Right lobe of liver (tissue), 6 donors: ENCODE results near the gene COL24A1. TPM values are rescaled to one million over a fixed set of nuclear protein-coding genes. Genes with fewer than 3 reads are reported as not detected.
A peak's percentile ranks its signal among the peaks of the same experiment; 100 is the strongest.

Experiments
- ATAC-seq, 4 donors: fragments of 200-7000 bp; cut with Tn5 transposase; one replicate each; pipeline ENCODE4 v1.9.1; 2020; ENCODE audit warnings: mild to moderate bottlenecking in 4 of 4, moderate library complexity in 4 of 4
- DNase-seq, 3 donors: peaks; one replicate each; pipeline ENCODE4 v3.0.0-alpha.2; 2020
- H3K27ac ChIP-seq, 3 donors: fragments of 200-600 bp; one replicate each; pipeline ENCODE4 v1.8.0; 2022
- H3K27me3 ChIP-seq, 2 donors: fragments of 200-600 bp; one replicate each; pipeline ENCODE4 v1.8.0; 2022
- H3K36me3 ChIP-seq, 4 donors: fragments of 200-600 bp; sonication (generic) in 1 of 4; one replicate each; pipeline versions ENCODE4 v1.5.1 to v1.8.0; 2017 to 2022; ENCODE audit warnings: control low read depth in 1 of 4
- H3K4me1 ChIP-seq, 4 donors: fragments of 200-600 bp; sonication (generic) in 1 of 4; one replicate each; pipeline versions ENCODE4 v1.5.1 to v1.8.0; 2017 to 2022; ENCODE audit warnings: control low read depth in 1 of 4
- H3K4me3 ChIP-seq, 3 donors: fragments of 200-600 bp; one replicate each; pipeline ENCODE4 v1.8.0; 2022
- H3K9me3 ChIP-seq, 4 donors: fragments of 200-600 bp; sonication (generic) in 1 of 4; one replicate each; pipeline versions ENCODE4 v1.5.1 to v1.8.0; 2017 to 2022; ENCODE audit warnings: control low read depth in 1 of 4
- CTCF ChIP-seq, 4 donors: fragments of 200-600 bp in 3 of 4; fragments of 450-650 bp in 1 of 4; IDR thresholded peaks; one replicate each; pipeline versions ENCODE4 v1.5.1 to v1.8.0; 2016 to 2022; ENCODE audit warnings: antibody characterized with exemption in 4 of 4, mild to moderate bottlenecking in 2 of 4
- POLR2A ChIP-seq: fragments of 450-650 bp; IDR thresholded peaks from one replicate; pipeline ENCODE4 v1.6.1; 2017; ENCODE audit warnings: antibody characterized with exemption, mild to moderate bottlenecking
- WGBS: methylation state at CpG from one replicate; pipeline ENCODE4 v1.1.6; 2018; ENCODE audit warnings: low coverage, low lambda C conversion rate; ENCODE audit not compliant: insufficient coverage; ENCODE audit errors: missing lambda C conversion rate; 5-methylcytosine and 5-hydroxymethylcytosine counted together
- intact Hi-C, 2 donors: fragments of 100-400 bp; cut with DNase I; formaldehyde crosslinking; loops; one replicate each; pipeline versions ENCODE4 v1.11.2 to v1.14.1; 2022
- total RNA-seq, 6 experiments: library from RNA; depleted of rRNA in 2 of 6; stranded (reverse); fragments of >200 nt in 2 of 6; fragmentation: NEBNext Ultra II Directional in 3 of 6; extraction: Animal tissue kit (Norgen Biotek cat#: 25700) in 3 of 6; gene quantifications; one replicate each; pipeline versions ENCODE4 v1.1.0 to v1.2.4, GENCODE V29; 2016 to 2023
- donor health status: DM: no; HTN: yes; CAD: no.
- donor health status: DM: no; HTN: no; CAD: no.
- donor health status: DM: no; HTN: no; CAD: no.
- donor health status: DM: no; HTN: yes; CAD: no.
- donor health status: DM: no; HTN: yes; CAD: no.

COL24A1 gene
- total RNA-seq, 6 experiments from 2014 or later: 0.05 to 0.07 TPM; not detected in 4

GRCh38 chr1:85940656-85941306 lies 215.8 kb downstream of the COL24A1 start:
- TF ChIP-seq POLR2A: no peak
- no peak for TF ChIP-seq CTCF (IDR thresholded peaks at IDR 0.05)
- Histone ChIP-seq H3K4me1 (peaks cover 0 to 4% (median 0%) of the 10 kb centered on the region in 4 donors), H3K9me3 (no peaks in the 10 kb centered on the region), H3K4me3 (no peak overlapping the region), H3K36me3 (no peaks in the 10 kb centered on the region), H3K27ac (no peak overlapping the region), H3K27me3 (no peaks in the 10 kb centered on the region)
- DNase-seq: no peak
- 23% methylated on average over 2 of the region's 2 CpGs for WGBS
- intact Hi-C loops: no loop called here
- no peak for ATAC-seq

DNA sequence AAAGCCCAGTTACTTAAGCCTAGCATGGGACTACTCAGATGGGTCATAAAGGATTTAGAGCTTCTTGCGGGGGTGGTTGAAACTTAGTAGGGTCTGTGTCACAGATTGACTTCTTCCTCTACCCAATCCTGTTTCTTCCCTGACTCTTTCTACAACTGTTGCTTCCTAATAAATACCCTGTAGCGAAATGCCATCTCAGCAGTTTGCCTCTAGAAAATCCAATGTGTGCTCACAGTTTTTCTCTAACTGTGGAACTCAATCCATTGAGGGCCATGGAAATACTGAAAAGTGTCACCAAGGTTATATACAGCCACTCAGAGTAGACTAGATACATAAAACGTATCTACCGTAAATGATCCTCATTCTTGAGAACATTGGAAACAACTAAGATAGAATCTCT lies 217.7 kb downstream of the COL24A1 start:
- Histone ChIP-seq H3K9me3 (no peaks in the 10 kb centered on the region), H3K4me3 (no peak overlapping the region), H3K4me1 (peaks cover 0 to 4% (median 0%) of the 10 kb centered on the region in 4 donors), H3K36me3 (no peaks in the 10 kb centered on the region), H3K27me3 (no peaks in the 10 kb centered on the region), H3K27ac (no peak overlapping the region)
- TF ChIP-seq POLR2A (no peak), CTCF (IDR thresholded peaks at IDR 0.05) (no peak)
- intact Hi-C loops: no loop called here
- 87% methylated on average over 4 of the region's 4 CpGs for WGBS
- DNase-seq: no peak
- ATAC-seq: no peak

DNA sequence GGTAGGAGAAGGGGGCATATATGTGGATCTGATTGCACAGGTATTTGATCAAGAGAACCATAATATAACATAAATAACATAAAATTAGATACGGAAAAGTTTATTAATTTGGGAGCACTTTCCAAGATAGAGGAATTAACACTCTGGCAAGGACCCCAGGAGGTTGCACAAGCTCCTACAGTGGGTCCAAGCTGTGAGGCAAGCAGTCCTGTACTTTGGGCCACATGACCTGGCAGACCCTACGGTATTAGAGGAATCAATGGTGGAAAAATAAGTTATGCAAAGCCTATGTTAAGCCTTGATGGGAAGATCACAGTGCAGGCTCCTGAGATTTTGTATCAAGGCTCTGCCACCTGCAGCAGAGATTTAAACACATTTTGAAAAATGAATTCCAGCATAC lies 220.1 kb downstream of the COL24A1 start:
- H3K27ac ChIP-seq: no peak overlapping the region
- peaks cover 0 to 4% (median 0%) of the 10 kb centered on the region in 4 donors for H3K4me1 ChIP-seq
- WGBS: 12% methylated on average over 1 of the region's 2 CpGs
- H3K27me3 ChIP-seq: no peaks in the 10 kb centered on the region
- peak; percentile 68 to 91 (median 84) for ATAC-seq
- no peak for TF ChIP-seq CTCF (IDR thresholded peaks at IDR 0.05)
- TF ChIP-seq POLR2A: no peak
- no peaks in the 10 kb centered on the region for H3K9me3 ChIP-seq
- H3K36me3 ChIP-seq: no peaks in the 10 kb centered on the region
- H3K4me3 ChIP-seq: no peak overlapping the region
- peak; percentile 38 to 75 (median 59) for DNase-seq
- intact Hi-C loops: no loop called here

DNA sequence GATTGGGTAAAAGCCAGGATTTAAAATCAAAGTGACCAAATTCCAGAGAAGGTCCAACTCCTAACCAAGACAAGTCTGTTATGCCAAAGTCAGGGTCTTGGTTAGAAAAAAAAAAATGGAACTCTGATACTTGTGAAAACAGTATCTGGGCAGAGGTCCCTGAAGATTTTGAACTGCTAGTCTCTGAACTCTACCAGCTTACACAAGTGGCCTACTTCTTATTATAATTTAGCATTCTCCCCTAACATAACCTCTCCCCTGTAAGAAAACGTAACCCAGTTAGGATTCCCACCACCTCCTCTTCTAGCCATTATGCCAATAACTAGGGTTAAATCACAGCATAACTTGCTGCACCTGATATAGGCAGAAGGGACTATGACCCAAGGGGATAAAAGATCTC lies 220.5 kb downstream of the COL24A1 start:
- Histone ChIP-seq H3K9me3 (no peaks in the 10 kb centered on the region), H3K4me3 (no peak overlapping the region), H3K4me1 (peaks cover 0 to 4% (median 0%) of the 10 kb centered on the region in 4 donors), H3K27me3 (no peaks in the 10 kb centered on the region), H3K36me3 (no peaks in the 10 kb centered on the region), H3K27ac (no peak overlapping the region)
- 82% methylated on average over 1 of the region's 1 CpG for WGBS
- TF ChIP-seq CTCF (IDR thresholded peaks at IDR 0.05) (no peak), POLR2A (no peak)
- DNase-seq (no peak), ATAC-seq (peak in 3 of 4 donors; percentile 21 to 49 (median 44))
- intact Hi-C loops: no loop called here
